ENCODE results near the gene SIGLEC8.

DNA sequence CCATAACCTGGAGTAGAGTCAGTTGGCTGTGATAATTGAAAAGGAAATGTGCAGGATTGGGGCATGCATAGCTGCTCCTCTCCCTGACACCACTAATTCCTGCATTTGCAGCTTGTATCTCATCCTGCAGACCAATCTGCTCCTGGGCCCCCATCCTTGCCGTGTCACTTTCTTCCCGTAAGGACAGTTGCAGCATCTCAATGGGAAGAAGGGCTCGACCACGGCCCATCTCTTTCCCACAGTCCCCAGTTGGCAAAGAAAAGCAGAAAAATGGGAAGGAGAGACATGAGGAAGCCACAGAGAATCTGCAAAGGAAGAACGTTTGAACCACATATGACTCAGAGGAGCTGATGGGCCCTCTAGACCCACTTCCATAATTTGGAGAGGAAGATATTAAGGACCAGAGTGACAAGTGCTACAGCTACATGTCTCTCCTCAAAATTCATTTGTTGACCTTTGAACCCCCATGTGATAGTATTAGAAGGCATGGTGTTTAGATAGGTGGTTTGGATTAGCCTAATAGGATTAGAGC, 45.1 kb upstream of the SIGLEC8 start:
- TF ChIP-seq, protein P1, sequence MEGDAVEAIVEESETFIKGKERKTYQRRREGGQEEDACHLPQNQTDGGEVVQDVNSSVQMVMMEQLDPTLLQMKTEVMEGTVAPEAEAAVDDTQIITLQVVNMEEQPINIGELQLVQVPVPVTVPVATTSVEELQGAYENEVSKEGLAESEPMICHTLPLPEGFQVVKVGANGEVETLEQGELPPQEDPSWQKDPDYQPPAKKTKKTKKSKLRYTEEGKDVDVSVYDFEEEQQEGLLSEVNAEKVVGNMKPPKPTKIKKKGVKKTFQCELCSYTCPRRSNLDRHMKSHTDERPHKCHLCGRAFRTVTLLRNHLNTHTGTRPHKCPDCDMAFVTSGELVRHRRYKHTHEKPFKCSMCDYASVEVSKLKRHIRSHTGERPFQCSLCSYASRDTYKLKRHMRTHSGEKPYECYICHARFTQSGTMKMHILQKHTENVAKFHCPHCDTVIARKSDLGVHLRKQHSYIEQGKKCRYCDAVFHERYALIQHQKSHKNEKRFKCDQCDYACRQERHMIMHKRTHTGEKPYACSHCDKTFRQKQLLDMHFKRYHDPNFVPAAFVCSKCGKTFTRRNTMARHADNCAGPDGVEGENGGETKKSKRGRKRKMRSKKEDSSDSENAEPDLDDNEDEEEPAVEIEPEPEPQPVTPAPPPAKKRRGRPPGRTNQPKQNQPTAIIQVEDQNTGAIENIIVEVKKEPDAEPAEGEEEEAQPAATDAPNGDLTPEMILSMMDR (IDR thresholded peaks at IDR 0.05), result no peak
- no peak for TF ChIP-seq ZFX (IDR thresholded peaks at IDR 0.05; ENCODE audit: borderline replicate concordance)

All from 22Rv1 (cell line).